ENCODE measurements around the gene CADM2.

DNA sequence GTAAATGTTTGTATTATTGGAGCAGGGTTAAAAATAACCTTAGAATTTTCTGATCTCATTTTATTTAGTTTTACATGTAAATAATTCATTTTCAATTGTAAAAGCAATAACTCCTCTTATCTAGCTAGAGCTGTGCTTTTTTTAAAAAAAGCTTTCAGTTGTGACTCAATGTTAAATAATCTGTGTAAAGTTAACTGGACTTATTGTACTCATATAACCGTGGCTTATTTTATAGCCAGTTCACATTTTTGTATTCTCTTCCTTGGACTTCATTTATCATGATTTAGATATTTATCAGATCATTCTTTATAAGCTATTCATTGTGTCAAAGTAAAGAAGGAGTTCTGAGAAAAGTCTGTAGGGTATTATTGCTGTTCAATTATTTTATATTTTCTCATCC, 435.6 kb downstream of the CADM2 start:
- TF ChIP-seq, protein P1, sequence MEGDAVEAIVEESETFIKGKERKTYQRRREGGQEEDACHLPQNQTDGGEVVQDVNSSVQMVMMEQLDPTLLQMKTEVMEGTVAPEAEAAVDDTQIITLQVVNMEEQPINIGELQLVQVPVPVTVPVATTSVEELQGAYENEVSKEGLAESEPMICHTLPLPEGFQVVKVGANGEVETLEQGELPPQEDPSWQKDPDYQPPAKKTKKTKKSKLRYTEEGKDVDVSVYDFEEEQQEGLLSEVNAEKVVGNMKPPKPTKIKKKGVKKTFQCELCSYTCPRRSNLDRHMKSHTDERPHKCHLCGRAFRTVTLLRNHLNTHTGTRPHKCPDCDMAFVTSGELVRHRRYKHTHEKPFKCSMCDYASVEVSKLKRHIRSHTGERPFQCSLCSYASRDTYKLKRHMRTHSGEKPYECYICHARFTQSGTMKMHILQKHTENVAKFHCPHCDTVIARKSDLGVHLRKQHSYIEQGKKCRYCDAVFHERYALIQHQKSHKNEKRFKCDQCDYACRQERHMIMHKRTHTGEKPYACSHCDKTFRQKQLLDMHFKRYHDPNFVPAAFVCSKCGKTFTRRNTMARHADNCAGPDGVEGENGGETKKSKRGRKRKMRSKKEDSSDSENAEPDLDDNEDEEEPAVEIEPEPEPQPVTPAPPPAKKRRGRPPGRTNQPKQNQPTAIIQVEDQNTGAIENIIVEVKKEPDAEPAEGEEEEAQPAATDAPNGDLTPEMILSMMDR (IDR thresholded peaks at IDR 0.05; ENCODE audit: low read depth, low read length, poor library complexity, severe bottlenecking) = no peak
- TF ChIP-seq EZH2phosphoT487 (IDR thresholded peaks at IDR 0.05; ENCODE audit: borderline replicate concordance, low read length) = no peak

Data from DOHH2 (cell line).